GM23338 (cell line): ENCODE results near the gene CASQ2. TPM values are rescaled to one million over a fixed set of nuclear protein-coding genes. Genes with fewer than 3 reads are reported as not detected.

Experiments used
- ATAC-seq: fragments of 200-7000 bp; cut with Tn5 transposase; 3 replicates; pipeline ENCODE4 v1.9.1; 2020
- DNase-seq: peaks from one replicate; pipeline ENCODE4 v3.0.0-alpha.2; 2015; ENCODE audit warnings: low spot score
- H2AFZ ChIP-seq: fragments of 200-600 bp; sonication (generic); 2 replicates; pipeline ENCODE4 v1.8.0; 2016; ENCODE audit warnings: antibody characterized with exemption, mild to moderate bottlenecking, moderate library complexity
- H3F3A ChIP-seq: fragments of 200-600 bp; sonication (generic); replicated peaks from 2 replicates; pipeline ENCODE4 v1.8.0; 2017; ENCODE audit warnings: antibody characterized with exemption, mixed run types, low read depth
- H3K27ac ChIP-seq: fragments of 200-600 bp; sonication (generic); 2 replicates; pipeline ENCODE4 v1.6.1; 2016; ENCODE audit warnings: low read depth
- H3K27me3 ChIP-seq: fragments of 200-600 bp; sonication (generic); 2 replicates; pipeline ENCODE4 v1.8.0; 2016; ENCODE audit warnings: mild to moderate bottlenecking, mixed run types, moderate library complexity; ENCODE audit not compliant: insufficient read depth
- H3K36me3 ChIP-seq: fragments of 200-600 bp; sonication (generic); 2 replicates; pipeline ENCODE4 v1.8.0; 2016; ENCODE audit warnings: mild to moderate bottlenecking; ENCODE audit not compliant: insufficient read depth
- H3K4me1 ChIP-seq: fragments of 200-600 bp; sonication (generic); 2 replicates; pipeline ENCODE4 v1.8.0; 2016; ENCODE audit warnings: mild to moderate bottlenecking, moderate library complexity; ENCODE audit not compliant: insufficient read depth
- H3K4me2 ChIP-seq: fragments of 200-600 bp; sonication (generic); 2 replicates; pipeline ENCODE4 v1.7.1; 2017; ENCODE audit warnings: mixed run types
- H3K4me3 ChIP-seq: fragments of 200-600 bp; sonication (generic); 2 replicates; pipeline ENCODE4 v1.6.1; 2016; ENCODE audit warnings: mixed run types
- H3K79me2 ChIP-seq: fragments of 200-600 bp; sonication (generic); replicated peaks from 2 replicates; pipeline ENCODE4 v1.8.0; 2017; ENCODE audit warnings: mild to moderate bottlenecking; ENCODE audit not compliant: insufficient read depth
- H3K9me2 ChIP-seq: fragments of 200-600 bp; sonication (generic); 2 replicates; pipeline ENCODE4 v1.8.0; 2017; ENCODE audit not compliant: insufficient read depth
- H4K20me1 ChIP-seq: fragments of 200-600 bp; sonication (generic); replicated peaks from 2 replicates; pipeline ENCODE4 v1.8.0; 2017; ENCODE audit warnings: mild to moderate bottlenecking; ENCODE audit not compliant: insufficient read depth
- H3K27ac Mint-ChIP-seq: 2 replicates; pipeline ENCODE4 v1.8.0; 2020; ENCODE audit warnings: inconsistent platforms, mild to moderate bottlenecking, moderate library complexity, mixed read lengths
- H3K27me3 Mint-ChIP-seq: 3 replicates; pipeline ENCODE4 v1.8.0; 2022; ENCODE audit warnings: low read depth, mild to moderate bottlenecking, moderate library complexity, mixed read lengths, inconsistent platforms; ENCODE audit not compliant: insufficient read depth, poor library complexity
- H3K36me3 Mint-ChIP-seq: 3 replicates; pipeline ENCODE4 v1.8.0; 2021; ENCODE audit warnings: low read depth, mild to moderate bottlenecking, inconsistent platforms, moderate library complexity, mixed read lengths
- H3K4me1 Mint-ChIP-seq: 3 replicates; pipeline ENCODE4 v1.8.0; 2020; ENCODE audit warnings: mild to moderate bottlenecking, inconsistent platforms, mixed read lengths
- H3K4me3 Mint-ChIP-seq: 3 replicates; pipeline ENCODE4 v1.8.0; 2021; ENCODE audit warnings: moderate library complexity, mild to moderate bottlenecking, inconsistent platforms, mixed read lengths
- H3K9me3 Mint-ChIP-seq: 3 replicates; pipeline ENCODE4 v1.8.0; 2020; ENCODE audit warnings: moderate library complexity, mild to moderate bottlenecking, inconsistent platforms, mixed read lengths
- CREB1 ChIP-seq: fragments of 250-450 bp; sonication (Bioruptor Pico); IDR thresholded peaks from 2 replicates; pipeline ENCODE4 v1.5.0; 2020; ENCODE audit warnings: low read depth, mild to moderate bottlenecking, moderate library complexity
- CTCF ChIP-seq, 2 experiments: fragments of 200-600 bp in 1 of 2; sonication (generic) in 1 of 2; conservative IDR thresholded peaks; 2 replicates each; pipeline versions ENCODE4 v1.5.1 to v1.6.1; 2016 to 2017; ENCODE audit warnings: antibody characterized with exemption in 2 of 2, low read depth in 2 of 2, mild to moderate bottlenecking in 2 of 2, moderate library complexity in 1 of 2
- ETS1 ChIP-seq: IDR thresholded peaks from 2 replicates; pipeline ENCODE4 v1.6.1; 2016; ENCODE audit warnings: antibody characterized with exemption
- EZH2phosphoT487 ChIP-seq: fragments of 200-600 bp; sonication (generic); IDR thresholded peaks from one replicate; pipeline ENCODE4 v1.8.1; 2018; ENCODE audit warnings: antibody characterized with exemption; ENCODE audit not compliant: unreplicated experiment
- NANOG ChIP-seq: IDR thresholded peaks from 2 replicates; pipeline ENCODE4 v1.6.1; 2016; ENCODE audit warnings: antibody characterized with exemption, borderline replicate concordance
- POLR2AphosphoS5 ChIP-seq: IDR thresholded peaks from 2 replicates; pipeline ENCODE4 v1.6.1; 2016; ENCODE audit warnings: antibody characterized with exemption, low read depth
- REST ChIP-seq: IDR thresholded peaks from one replicate; pipeline ENCODE4 v1.6.1; 2018; ENCODE audit warnings: antibody characterized with exemption; ENCODE audit not compliant: unreplicated experiment
- STAT1 ChIP-seq: IDR thresholded peaks from one replicate; pipeline ENCODE4 v1.6.1; 2016; ENCODE audit warnings: antibody characterized with exemption; ENCODE audit not compliant: unreplicated experiment
- ZNF114 ChIP-seq: fragments of 250-450 bp; sonication (Bioruptor Pico); IDR thresholded peaks from 2 replicates; pipeline ENCODE4 v1.5.0; 2020; ENCODE audit warnings: mild to moderate bottlenecking, moderate library complexity
- ZNF331 ChIP-seq: fragments of 250-450 bp; sonication (Bioruptor Pico); IDR thresholded peaks from 2 replicates; pipeline ENCODE4 v1.5.0; 2020; ENCODE audit warnings: low read depth, mild to moderate bottlenecking, moderate library complexity
- ZNF462 ChIP-seq: fragments of 250-450 bp; sonication (Bioruptor Pico); IDR thresholded peaks from 2 replicates; pipeline ENCODE4 v1.5.0; 2020; ENCODE audit warnings: mild to moderate bottlenecking, moderate library complexity
- polyA plus RNA-seq: library from polyadenylated mRNA; unstranded; fragments of >200 nt; fragmentation: Nextera tagmentation; extraction: Ambion mirVana; gene quantifications from 2 replicates; pipeline ENCODE4 v1.2.1, GENCODE V29; 2016
- total RNA-seq: library from RNA; depleted of rRNA; stranded (reverse); fragments of >200 nt; shearing (Covaris generic); gene quantifications from 2 replicates; pipeline ENCODE4 v1.2.3, GENCODE V29; 2014

The CASQ2 gene
- total and polyA plus RNA-seq, 2 experiments from 2014 or later, result not detected

GRCh38 chr1:115666206-115666605, 102.3 kb downstream of the CASQ2 start:
- no peaks in the 10 kb centered on the region for H4K20me1 ChIP-seq
- TF ChIP-seq POLR2AphosphoS5, result no peak
- TF ChIP-seq ZNF331, result no peak
- TF ChIP-seq STAT1, result no peak
- no peak for TF ChIP-seq CTCF (conservative IDR thresholded peaks at IDR 0.05; ENCODE audit: low read depth in 2 of 2)
- TF ChIP-seq CREB1 (CRISPR knock-in tag), result no peak
- no peak for TF ChIP-seq EZH2phosphoT487
- TF ChIP-seq ETS1, result no peak
- no peak for TF ChIP-seq NANOG
- no peak for TF ChIP-seq ZNF114 (CRISPR knock-in tag)
- no peak for TF ChIP-seq REST
- TF ChIP-seq ZNF462, result no peak
- H3K4me3 ChIP-seq, result no peak overlapping the region
- DNase-seq (no peak), ATAC-seq (no peak)
- Mint-ChIP-seq H3K27me3 (no peaks in the 10 kb centered on the region), H3K4me3 (no peak overlapping the region), H3K4me1 (0 out of 3 replicates have a peak, but pooled peaks cover 2% of the 10 kb centered on the region), H3K27ac (no peak overlapping the region), H3K36me3 (peaks cover 45% of the 10 kb centered on the region), H3K9me3 (no peaks in the 10 kb centered on the region)
- H2AFZ ChIP-seq, result no peak overlapping the region
- peaks cover 8% of the 10 kb centered on the region; the same call in 1 of the 2 replicates for H3K36me3 ChIP-seq
- H3K27ac ChIP-seq, result no peak overlapping the region
- H3K9me2 ChIP-seq, result 0 out of 2 replicates have a peak, but pooled peaks cover 4% of the 10 kb centered on the region
- no peaks in the 10 kb centered on the region for H3K4me1 ChIP-seq
- H3K79me2 ChIP-seq, result no peaks in the 10 kb centered on the region
- no peaks in the 10 kb centered on the region for H3F3A ChIP-seq
- H3K27me3 ChIP-seq, result no peaks in the 10 kb centered on the region
- no peak overlapping the region for H3K4me2 ChIP-seq
